Panc1 (cell line): ENCODE results near the gene JAK2. TPM values are rescaled to one million over a fixed set of nuclear protein-coding genes. Genes with fewer than 3 reads are reported as not detected.

Experiments
- ATAC-seq: fragments of 200-7000 bp; cut with Tn5 transposase; 2 replicates; pipeline ENCODE4 v1.9.1; 2020; ENCODE audit warnings: mild to moderate bottlenecking, moderate library complexity
- BruUV-seq: library from RNA; stranded (reverse); fragments of 400-500 nt; replicated peaks from 2 replicates; lab custom pipeline; 2021; lab: Mats Ljungman, UMichigan
- CTCF ChIA-PET: fragments of 300-600 bp; sonication (Branson Sonifier 250); formaldehyde crosslinking; loops from one replicate; lab custom pipeline; 2022; ENCODE audit warnings: antibody characterized with exemption; lab: Charles Lee
- POLR2A ChIA-PET: fragments of 300-600 bp; sonication (Branson Sonifier 250); formaldehyde crosslinking; loops from one replicate; lab custom pipeline; 2022; ENCODE audit warnings: antibody characterized with exemption; lab: Charles Lee
- DNase-seq: peaks from one replicate; pipeline ENCODE4 v3.0.0-alpha.2; 2010; ENCODE audit warnings: low read depth, low spot score
- H3K27ac ChIP-seq: 2 replicates; pipeline ENCODE4 v1.5.1; 2011; ENCODE audit warnings: mild to moderate bottlenecking, low read length, inconsistent platforms
- H3K27me3 ChIP-seq: fragments of 200-500 bp; sonication (Bioruptor generic); 2 replicates; pipeline ENCODE4 v1.6.0; 2014; ENCODE audit warnings: low read length, inconsistent platforms; ENCODE audit not compliant: control insufficient read depth, insufficient read depth
- H3K36me3 ChIP-seq: fragments of 200-500 bp; sonication (Bioruptor generic); 2 replicates; pipeline ENCODE4 v1.5.1; 2014; ENCODE audit warnings: inconsistent platforms, mild to moderate bottlenecking, low read length, moderate library complexity; ENCODE audit not compliant: control insufficient read depth, insufficient read depth
- H3K4me1 ChIP-seq: 2 replicates; pipeline ENCODE4 v1.5.1; 2011; ENCODE audit warnings: inconsistent platforms, mild to moderate bottlenecking, low read length, moderate library complexity; ENCODE audit not compliant: control insufficient read depth, insufficient read depth
- H3K4me3 ChIP-seq, 2 experiments: 2 replicates each; pipeline ENCODE4 v1.5.1; 2011 to 2012; ENCODE audit warnings: low read depth in 2 of 2, low read length in 2 of 2, mild to moderate bottlenecking in 2 of 2, inconsistent platforms in 1 of 2, moderate library complexity in 1 of 2
- H3K9me3 ChIP-seq: fragments of 200-500 bp; sonication (Bioruptor generic); 2 replicates; pipeline ENCODE4 v1.5.1; 2014; ENCODE audit warnings: low read depth, mild to moderate bottlenecking, inconsistent platforms, low read length, moderate library complexity; ENCODE audit not compliant: control insufficient read depth, insufficient read depth
- CTCF ChIP-seq: fragments of 450-650 bp; IDR thresholded peaks from 2 replicates; pipeline ENCODE4 v1.5.1; 2017; ENCODE audit warnings: mild to moderate bottlenecking
- POLR2AphosphoS5 ChIP-seq: IDR thresholded peaks from 2 replicates; pipeline ENCODE4 v1.6.1; 2012; ENCODE audit warnings: mild to moderate bottlenecking, low read depth, low read length, moderate library complexity
- REST ChIP-seq, 2 experiments: IDR thresholded peaks; 2 replicates each; pipeline ENCODE4 v1.6.1; 2011 to 2012; ENCODE audit warnings: low read depth in 2 of 2, control low read depth in 1 of 2, low read length in 1 of 2, mild to moderate bottlenecking in 1 of 2, moderate library complexity in 1 of 2; ENCODE audit not compliant: insufficient read depth in 1 of 2
- SIN3A ChIP-seq: IDR thresholded peaks from 2 replicates; pipeline ENCODE4 v1.6.1; 2012; ENCODE audit warnings: low read depth, mild to moderate bottlenecking, low read length, moderate library complexity, borderline replicate concordance; ENCODE audit not compliant: insufficient read depth
- TCF7L2 ChIP-seq: IDR thresholded peaks from 2 replicates; pipeline ENCODE4 v1.6.1; 2011; ENCODE audit warnings: mild to moderate bottlenecking, low read depth, low read length, inconsistent platforms
- in situ Hi-C: cut with HindIII; loops from 2 replicates; pipeline ENCODE4 v1.10.0; 2016; ENCODE audit warnings: low sequenced_read_pairs, low pct_unique_long_range_greater_than_20kb
- intact Hi-C: fragments of 100-400 bp; cut with micrococcal nuclease; formaldehyde crosslinking; loops from one replicate; pipeline ENCODE4 v1.10.0; 2022; ENCODE audit not compliant: unreplicated experiment
- total RNA-seq: library from RNA; stranded (reverse); gene quantifications from one replicate; pipeline ENCODE4 v1.2.1, GENCODE V29; 2021; ENCODE audit not compliant: unreplicated experiment

The JAK2 gene
- total RNA-seq, 1 experiment from 2014 or later = 2.3 TPM

- CTCF ChIA-PET = no interaction called here
- no TSS peak for BruUV-seq
- H3K27ac ChIP-seq = no peak overlapping the region
- DNase-seq = no peak
- no peak for ATAC-seq
- no peaks in the 10 kb centered on the region for H3K9me3 ChIP-seq
- no peaks in the 10 kb centered on the region for H3K4me1 ChIP-seq
- no peaks in the 10 kb centered on the region for H3K27me3 ChIP-seq
- in situ Hi-C loops (no loop called here), intact Hi-C loops (no loop called here)
- POLR2A ChIA-PET = no interaction called here
- H3K4me3 ChIP-seq = no peak overlapping the region
- no peak for TF ChIP-seq CTCF
- TF ChIP-seq TCF7L2 = no peak
- no peak for TF ChIP-seq POLR2AphosphoS5
- TF ChIP-seq REST (IDR thresholded peaks at IDR 0.05; ENCODE audit: insufficient read depth in 1 of 2, low read depth in 2 of 2, low read length in 1 of 2) = no peak
- no peak for TF ChIP-seq SIN3A
- H3K36me3 ChIP-seq = no peaks in the 10 kb centered on the region
Measured at GRCh38 chr9:5002811-5003210, 17.7 kb downstream of the JAK2 start.

GRCh38 chr9:5004481-5004880 is 19.4 kb downstream of the JAK2 start:
- no peak for DNase-seq
- CTCF ChIA-PET = no interaction called here

More at GRCh38 chr9:5004481-5004880, 19.4 kb downstream of the JAK2 start:
- H3K9me3 ChIP-seq = no peaks in the 10 kb centered on the region
- intact Hi-C loops (no loop called here), in situ Hi-C loops (no loop called here)
- no peak for ATAC-seq
- no peaks in the 10 kb centered on the region for H3K27me3 ChIP-seq
- POLR2A ChIA-PET = interaction anchor here (0.6 kb wide), 1 partner anchor 621 kb away, joined by 7 read pairs; no protein-coding TSS in a partner anchor
- no peak overlapping the region for H3K27ac ChIP-seq
- no peak overlapping the region for H3K4me3 ChIP-seq
- no peaks in the 10 kb centered on the region for H3K36me3 ChIP-seq
- H3K4me1 ChIP-seq = no peaks in the 10 kb centered on the region
- no TSS peak for BruUV-seq
- TF ChIP-seq CTCF = no peak
- no peak for TF ChIP-seq SIN3A
- no peak for TF ChIP-seq TCF7L2
- TF ChIP-seq REST (IDR thresholded peaks at IDR 0.05; ENCODE audit: insufficient read depth in 1 of 2, low read depth in 2 of 2, low read length in 1 of 2) = no peak
- TF ChIP-seq POLR2AphosphoS5 = no peak
